GM12878 (cell line): ENCODE data around the gene ZBTB4. TPM values are rescaled to one million over a fixed set of nuclear protein-coding genes. Genes with fewer than 3 reads are reported as not detected.

ENCODE experiments used
- ATAC-seq: fragments of 200-7000 bp; cut with Tn5 transposase; 3 replicates; pipeline ENCODE4 v1.9.1; 2020; ENCODE audit warnings: mild to moderate bottlenecking, moderate library complexity
- BruUV-seq: library from RNA; stranded (reverse); fragments of 400-500 nt; replicated peaks from 2 replicates; lab custom pipeline; 2021; lab: Mats Ljungman, UMichigan
- CTCF ChIA-PET: fragments of 300-600 bp; sonication (Branson Sonifier 250); formaldehyde crosslinking; extraction: SDS; loops from one replicate; lab custom pipeline; 2021; ENCODE audit warnings: inconsistent platforms; lab: Yijun Ruan, JAX
- POLR2A ChIA-PET: fragments of 350-600 bp; formaldehyde crosslinking; extraction: SDS; loops from one replicate; lab custom pipeline; 2021; ENCODE audit warnings: inconsistent platforms; lab: Charles Lee
- RAD21 ChIA-PET: fragments of 300-600 bp; sonication (Branson Sonifier 250); formaldehyde crosslinking; loops from one replicate; lab custom pipeline; 2023; ENCODE audit warnings: antibody characterized with exemption; ENCODE audit not compliant: unreplicated experiment; lab: Charles Lee
- SMC1A ChIA-PET: fragments of 300-600 bp; sonication (Branson Sonifier 250); formaldehyde crosslinking; loops from one replicate; lab custom pipeline; 2023; ENCODE audit not compliant: unreplicated experiment, uncharacterized antibody; lab: Charles Lee
- DNase-seq: peaks from one replicate; pipeline ENCODE4 v3.0.0-alpha.2; 2011; ENCODE audit warnings: low read depth, low spot score
- FAIRE-seq: peaks from 3 replicates; lab custom pipeline; 2011; peaks lifted over from hg19 to GRCh38; lab: Jason Lieb, UNC
- H2AFZ ChIP-seq: 2 replicates; pipeline ENCODE4 v1.6.0; 2011; ENCODE audit warnings: low read depth, low read length, control low read depth; ENCODE audit not compliant: control insufficient read depth
- H3K27ac ChIP-seq: 2 replicates; pipeline ENCODE4 v1.5.1; 2011; ENCODE audit warnings: control low read depth; ENCODE audit not compliant: control insufficient read depth, insufficient read depth
- H3K27me3 ChIP-seq, 2 experiments: replicated peaks in 1 of 2; 2 replicates each; pipeline versions ENCODE4 v1.6.0 to v1.6.1; 2011; ENCODE audit warnings: low read length in 1 of 2; ENCODE audit not compliant: control insufficient read depth in 2 of 2, insufficient read depth in 2 of 2
- H3K36me3 ChIP-seq, 2 experiments: 2 replicates each; pipeline ENCODE4 v1.5.1; 2011; ENCODE audit warnings: low read length in 1 of 2; ENCODE audit not compliant: control insufficient read depth in 2 of 2, insufficient read depth in 2 of 2
- H3K4me1 ChIP-seq: 2 replicates; pipeline ENCODE4 v1.6.1; 2011; ENCODE audit warnings: mild to moderate bottlenecking, low read length, moderate library complexity, mixed read lengths; ENCODE audit not compliant: control insufficient read depth, insufficient read depth
- H3K4me2 ChIP-seq: 2 replicates; pipeline ENCODE4 v1.6.0; 2011; ENCODE audit warnings: control low read depth; ENCODE audit not compliant: control insufficient read depth, insufficient read depth
- H3K4me3 ChIP-seq: fragments of 200-600 bp; sonication (generic); 2 replicates; pipeline ENCODE4 v1.5.1; 2016
- H3K79me2 ChIP-seq: 2 replicates; pipeline ENCODE4 v1.6.0; 2011; ENCODE audit warnings: low read length; ENCODE audit not compliant: control insufficient read depth, insufficient read depth
- H3K9ac ChIP-seq: 2 replicates; pipeline ENCODE4 v1.8.0; 2011; ENCODE audit warnings: low read length, control low read depth, mixed read lengths; ENCODE audit not compliant: control insufficient read depth, insufficient read depth
- H3K9me3 ChIP-seq: replicated peaks from 3 replicates; pipeline ENCODE4 v1.5.1; 2011; ENCODE audit warnings: mild to moderate bottlenecking, low read length; ENCODE audit not compliant: control insufficient read depth, insufficient read depth
- H4K20me1 ChIP-seq: 2 replicates; pipeline ENCODE4 v1.6.0; 2011; ENCODE audit not compliant: control insufficient read depth, insufficient read depth
- EZH2 ChIP-seq: IDR thresholded peaks from 2 replicates; pipeline ENCODE4 v1.6.1; 2012; ENCODE audit warnings: low read depth, mild to moderate bottlenecking, control low read depth, inconsistent platforms, low read length, borderline replicate concordance; ENCODE audit not compliant: control insufficient read depth
- JUND ChIP-seq: IDR thresholded peaks from 2 replicates; pipeline ENCODE4 v1.6.1; 2012; ENCODE audit warnings: low read depth, mild to moderate bottlenecking, low read length, improper control_type of control experiment, moderate library complexity
- KLF5 ChIP-seq: fragments of 450-650 bp; IDR thresholded peaks from 2 replicates; pipeline ENCODE4 v1.6.1; 2014; ENCODE audit warnings: mild to moderate bottlenecking; ENCODE audit not compliant: partially characterized antibody
- YBX1 ChIP-seq: fragments of 450-650 bp; IDR thresholded peaks from 2 replicates; pipeline ENCODE4 v1.6.1; 2016; ENCODE audit warnings: antibody characterized with exemption
- YY1 ChIP-seq: IDR thresholded peaks from 2 replicates; pipeline ENCODE4 v1.6.1; 2011; ENCODE audit warnings: low read depth, mild to moderate bottlenecking, low read length
- WGBS: methylation state at CpG from one replicate; pipeline ENCODE4 v1.1.6; 2016; ENCODE audit warnings: low lambda C conversion rate; ENCODE audit not compliant: insufficient replicate concordance, insufficient coverage; ENCODE audit errors: missing lambda C conversion rate; 5-methylcytosine and 5-hydroxymethylcytosine counted together
- in situ Hi-C: fragments of 300-500 bp; cut with MboI; formaldehyde crosslinking; loops from 9 replicates; pipeline ENCODE4 v1.14.3; 2018; ENCODE audit warnings: mixed read lengths
- intact Hi-C: fragments of 100-400 bp; cut with micrococcal nuclease; formaldehyde crosslinking; loops from one replicate; pipeline ENCODE4 v1.14.2; 2022; ENCODE audit not compliant: unreplicated experiment
- polyA plus RNA-seq, 11 experiments: library from polyadenylated mRNA; depleted of rRNA in 4 of 11; unstranded in 6 of 11; stranded (reverse) in 5 of 11; fragments of >200 nt; fragmentation: Nextera tagmentation in 4 of 11; fragmentation: Illumina TruSeq in 1 of 11; extraction: Ambion mirVana in 4 of 11; extraction: Trizol in 1 of 11; gene quantifications; 1 replicate in 1 of 11; 2 replicates in 10 of 11; pipeline versions ENCODE4 v1.2.1 to v1.2.3, GENCODE V29; 2011 to 2016; ENCODE audit warnings: inconsistent platforms in 2 of 11, missing spikeins in 2 of 11, low read depth in 1 of 11
- total RNA-seq, 4 experiments: library from RNA; depleted of rRNA in 3 of 4; stranded (reverse); fragments of >200 nt in 3 of 4; fragmentation: Illumina TruSeq in 1 of 4; extraction: Trizol in 1 of 4; gene quantifications; 2 replicates each; pipeline versions ENCODE4 v1.2.1 to v1.2.3, GENCODE V29; 2013 to 2021
- TF ChIP-seq, protein P1 (sequence below): fragments of 450-650 bp; IDR thresholded peaks from 2 replicates; pipeline ENCODE4 v1.6.1; 2016; ENCODE audit warnings: mild to moderate bottlenecking

ZBTB4 gene
- total and polyA plus RNA-seq, 10 of the 15 experiments (the other 5 are each of a cell fraction or from before 2014, with no cell fraction given), result 2.0 to 14.9 (median 6.9) TPM

DNA sequence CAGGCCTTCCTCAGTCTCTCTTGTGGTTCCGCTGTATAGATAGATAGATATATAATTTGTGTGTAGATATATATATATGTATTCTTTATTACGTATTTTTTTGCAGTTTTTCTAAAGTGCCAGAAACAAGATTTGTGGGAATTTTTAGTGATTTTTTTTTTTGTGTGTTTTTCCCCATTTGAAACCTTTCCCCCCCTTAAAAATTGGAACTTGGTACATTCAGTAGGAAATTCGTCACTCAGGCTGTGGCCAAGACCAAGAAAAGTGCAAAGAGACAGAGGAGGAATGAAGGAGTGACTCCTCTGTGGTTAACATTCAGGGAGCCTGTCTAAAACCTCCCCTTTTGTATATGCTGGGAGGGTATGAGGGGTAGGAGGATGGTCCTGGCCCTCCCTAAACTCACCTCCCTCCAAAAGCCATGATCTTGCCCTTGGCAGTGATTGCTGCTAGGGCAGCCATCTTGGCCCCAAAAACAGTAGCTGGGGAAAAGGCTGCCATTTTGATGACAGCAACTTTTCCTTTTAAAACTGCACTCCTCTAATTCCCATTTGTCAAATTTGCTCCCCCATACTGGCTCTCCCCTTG lies 19.4 kb downstream of the ZBTB4 start:
- Histone ChIP-seq H3K27me3 (no peaks in the 10 kb centered on the region), H3K4me1 (peaks cover 4% of the 10 kb centered on the region), H3K4me3 (no peak overlapping the region), H3K79me2 (peaks cover 2% of the 10 kb centered on the region; the same call in 1 of the 2 replicates), H3K27ac (no peak overlapping the region), H4K20me1 (no peaks in the 10 kb centered on the region), H2AFZ (no peak overlapping the region), H3K9me3 (no peaks in the 10 kb centered on the region), H3K36me3 (peaks cover 2 to 3% of the 10 kb centered on the region in 2 experiments; a peak in 2 of 4 replicates), H3K4me2 (no peak overlapping the region), H3K9ac (no peak overlapping the region)
- intact Hi-C loops, result no loop called here
- in situ Hi-C loops, result no loop called here
- ChIA-PET CTCF (no interaction called here), POLR2A (interaction anchor here (0.6 to 0.7 kb wide), 3 partner anchors 8 to 12 kb away, joined by 3 to 5 read pairs (median 3); no protein-coding TSS in a partner anchor), SMC1A (no interaction called here), RAD21 (no interaction called here)
- BruUV-seq, result no TSS peak
- ATAC-seq (no peak), FAIRE-seq (no peak), DNase-seq (no peak)
- TF ChIP-seq YY1 (peak; percentile 88), EZH2 (no peak)
- WGBS, result 66% methylated on average over 3 of the region's 3 CpGs

DNA sequence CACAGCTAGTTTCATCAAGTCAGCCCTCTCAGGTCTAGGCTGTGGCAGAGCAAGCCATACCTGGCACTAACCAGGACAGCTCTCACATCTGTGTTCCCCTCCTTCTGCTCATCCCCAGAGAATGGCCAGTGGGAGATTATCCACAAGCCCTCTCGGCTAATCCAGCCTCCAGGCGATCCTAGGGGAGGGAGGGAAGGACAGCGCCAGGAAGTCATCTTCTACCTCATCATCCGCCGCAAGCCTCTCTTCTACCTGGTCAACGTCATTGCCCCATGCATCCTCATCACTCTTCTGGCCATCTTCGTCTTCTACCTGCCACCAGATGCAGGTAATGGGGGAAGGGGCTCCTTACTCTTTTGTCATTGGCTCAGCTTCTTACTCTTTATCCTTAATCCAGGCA lies 31.0 kb downstream of the ZBTB4 start:
- ChIA-PET RAD21 (no interaction called here), CTCF (no interaction called here), POLR2A (interaction anchor here (0.7 to 1.1 kb wide), 2 partner anchors 8 to 46 kb away, joined by 3 to 4 read pairs; no protein-coding TSS in a partner anchor), SMC1A (no interaction called here)
- Histone ChIP-seq H3K27me3 (peaks cover 1 to 5% of the 10 kb centered on the region in 2 experiments; a peak in 2 of 4 replicates), H3K4me2 (no peak overlapping the region), H3K4me1 (peaks cover 6% of the 10 kb centered on the region), H3K79me2 (no peaks in the 10 kb centered on the region), H3K9me3 (no peaks in the 10 kb centered on the region), H3K36me3 (no peaks in the 10 kb centered on the region), H3K27ac (no peak overlapping the region), H3K9ac (no peak overlapping the region), H4K20me1 (no peaks in the 10 kb centered on the region), H2AFZ (no peak overlapping the region), H3K4me3 (no peak overlapping the region)
- WGBS, result 48% methylated on average over 7 of the region's 7 CpGs
- no peak for ATAC-seq
- in situ Hi-C loops (no loop called here), intact Hi-C loops (no loop called here)
- BruUV-seq, result no TSS peak
- no peak for DNase-seq
- no peak for FAIRE-seq
- TF ChIP-seq KLF5 (no peak), JUND (no peak), YBX1 (no peak)
- TF ChIP-seq, protein P1, sequence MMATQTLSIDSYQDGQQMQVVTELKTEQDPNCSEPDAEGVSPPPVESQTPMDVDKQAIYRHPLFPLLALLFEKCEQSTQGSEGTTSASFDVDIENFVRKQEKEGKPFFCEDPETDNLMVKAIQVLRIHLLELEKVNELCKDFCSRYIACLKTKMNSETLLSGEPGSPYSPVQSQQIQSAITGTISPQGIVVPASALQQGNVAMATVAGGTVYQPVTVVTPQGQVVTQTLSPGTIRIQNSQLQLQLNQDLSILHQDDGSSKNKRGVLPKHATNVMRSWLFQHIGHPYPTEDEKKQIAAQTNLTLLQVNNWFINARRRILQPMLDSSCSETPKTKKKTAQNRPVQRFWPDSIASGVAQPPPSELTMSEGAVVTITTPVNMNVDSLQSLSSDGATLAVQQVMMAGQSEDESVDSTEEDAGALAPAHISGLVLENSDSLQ, result no peak
